ENCODE measurements around the gene MARK1. TPM values are rescaled to one million over a fixed set of nuclear protein-coding genes. Genes with fewer than 3 reads are reported as not detected.

The MARK1 gene
- total RNA-seq, 4 donors from 2014 or later = 1.3 to 2.7 (median 1.9) TPM

DNA sequence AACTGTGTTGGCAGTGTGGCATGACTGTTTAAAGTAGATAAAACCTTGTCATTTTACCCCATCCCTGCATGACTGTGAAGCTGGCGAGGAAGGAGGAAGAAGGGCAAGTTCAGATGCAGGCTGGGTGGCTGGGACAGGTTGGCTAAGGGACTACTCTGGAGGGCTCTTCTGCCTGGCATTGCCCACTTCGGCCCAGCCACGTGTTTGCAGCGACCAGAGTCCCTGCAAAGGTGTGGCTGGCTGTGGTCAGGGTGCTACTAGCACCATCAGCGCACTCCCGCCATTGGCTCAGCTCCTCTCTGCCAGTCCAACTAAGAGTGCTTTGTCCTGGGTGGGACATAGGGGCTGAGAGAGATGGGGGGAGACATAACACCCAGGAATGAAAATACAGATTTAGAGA, 169.4 kb downstream of the MARK1 start:
- in situ Hi-C loops (cut with MboI; ENCODE audit: low sequenced_read_pairs in 4 of 4) (no loop called here), intact Hi-C loops (cut with DNase I; ENCODE audit: low total_unique reads) (loop anchor here (10.0 kb wide), 1 partner anchor 423 kb away; the partner anchor contains the start of gene RAB3GAP2)
- Histone ChIP-seq H3K4me1 (no peaks in the 10 kb centered on the region), H3K4me3 (no peak overlapping the region), H3K36me3 (no peaks in the 10 kb centered on the region), H3K9me3 (no peaks in the 10 kb centered on the region), H3K27me3 (no peaks in the 10 kb centered on the region), H3K27ac (no peak overlapping the region)
- no peak for TF ChIP-seq POLR2A (IDR thresholded peaks at IDR 0.05)
- TF ChIP-seq, protein P1, sequence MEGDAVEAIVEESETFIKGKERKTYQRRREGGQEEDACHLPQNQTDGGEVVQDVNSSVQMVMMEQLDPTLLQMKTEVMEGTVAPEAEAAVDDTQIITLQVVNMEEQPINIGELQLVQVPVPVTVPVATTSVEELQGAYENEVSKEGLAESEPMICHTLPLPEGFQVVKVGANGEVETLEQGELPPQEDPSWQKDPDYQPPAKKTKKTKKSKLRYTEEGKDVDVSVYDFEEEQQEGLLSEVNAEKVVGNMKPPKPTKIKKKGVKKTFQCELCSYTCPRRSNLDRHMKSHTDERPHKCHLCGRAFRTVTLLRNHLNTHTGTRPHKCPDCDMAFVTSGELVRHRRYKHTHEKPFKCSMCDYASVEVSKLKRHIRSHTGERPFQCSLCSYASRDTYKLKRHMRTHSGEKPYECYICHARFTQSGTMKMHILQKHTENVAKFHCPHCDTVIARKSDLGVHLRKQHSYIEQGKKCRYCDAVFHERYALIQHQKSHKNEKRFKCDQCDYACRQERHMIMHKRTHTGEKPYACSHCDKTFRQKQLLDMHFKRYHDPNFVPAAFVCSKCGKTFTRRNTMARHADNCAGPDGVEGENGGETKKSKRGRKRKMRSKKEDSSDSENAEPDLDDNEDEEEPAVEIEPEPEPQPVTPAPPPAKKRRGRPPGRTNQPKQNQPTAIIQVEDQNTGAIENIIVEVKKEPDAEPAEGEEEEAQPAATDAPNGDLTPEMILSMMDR (IDR thresholded peaks at IDR 0.05 in 4 of 5, conservative IDR thresholded peaks at IDR 0.05 in 1 of 5) = no peak
- no peak for DNase-seq
- ATAC-seq = no peak

DNA sequence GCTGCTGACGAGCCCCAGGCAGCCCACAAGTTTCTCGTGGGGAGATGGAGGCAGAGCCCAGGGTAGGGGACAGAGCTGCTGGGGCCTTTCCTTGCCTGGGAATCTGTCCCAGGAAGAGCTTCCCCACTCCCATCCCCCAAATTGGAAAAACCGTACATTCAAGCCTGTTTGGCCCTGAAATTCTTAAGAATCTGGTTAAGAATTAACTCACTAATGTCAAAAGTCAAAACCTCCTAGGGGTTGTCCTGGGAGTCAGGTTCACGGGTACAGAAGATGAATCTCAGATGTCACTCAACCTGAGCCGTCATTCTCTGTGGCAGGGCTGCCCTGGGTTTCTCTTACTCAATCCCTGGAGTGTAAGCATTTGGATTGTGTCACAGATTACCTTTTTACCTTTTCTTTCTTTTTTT, 170.7 kb downstream of the MARK1 start:
- ATAC-seq = no peak
- H3K4me3 ChIP-seq = no peak overlapping the region
- DNase-seq = no peak
- no peaks in the 10 kb centered on the region for H3K36me3 ChIP-seq
- H3K9me3 ChIP-seq = no peaks in the 10 kb centered on the region
- intact Hi-C loops (cut with DNase I; ENCODE audit: low total_unique reads) (loop anchor here (10.0 kb wide), 1 partner anchor 424 kb away; the partner anchor contains the start of gene RAB3GAP2), in situ Hi-C loops (cut with MboI; ENCODE audit: low sequenced_read_pairs in 4 of 4) (no loop called here)
- peaks cover 0 to 4% of the 10 kb centered on the region in 2 donors for H3K4me1 ChIP-seq
- no peak overlapping the region for H3K27ac ChIP-seq
- TF ChIP-seq, protein P1 (IDR thresholded peaks at IDR 0.05 in 4 of 5, conservative IDR thresholded peaks at IDR 0.05 in 1 of 5) = no peak
- TF ChIP-seq POLR2A (IDR thresholded peaks at IDR 0.05) = no peak
- no peaks in the 10 kb centered on the region for H3K27me3 ChIP-seq

DNA sequence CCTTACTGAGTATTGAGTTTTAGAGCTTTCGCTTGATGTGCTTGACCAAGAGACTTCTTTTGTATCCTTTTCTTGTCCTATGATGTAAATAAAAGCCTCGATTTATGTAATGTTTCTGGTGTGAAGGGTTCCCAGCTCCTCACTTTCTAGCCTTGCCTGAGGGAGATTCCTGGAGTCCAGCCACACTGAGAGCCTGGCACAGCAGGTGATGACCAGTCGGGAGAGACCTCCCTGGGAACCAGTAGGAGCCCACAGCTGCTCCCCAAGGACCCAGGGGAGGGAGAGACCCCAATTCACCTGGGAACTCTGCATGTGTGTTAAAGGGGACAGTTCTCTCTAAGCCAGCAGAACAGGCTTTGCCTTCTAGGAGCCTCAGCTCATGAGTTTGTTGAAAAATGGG, 171.1 kb downstream of the MARK1 start:
- Histone ChIP-seq H3K9me3 (no peaks in the 10 kb centered on the region), H3K27ac (no peak overlapping the region), H3K27me3 (no peaks in the 10 kb centered on the region), H3K4me1 (peaks cover 0 to 4% of the 10 kb centered on the region in 2 donors), H3K4me3 (no peak overlapping the region), H3K36me3 (no peaks in the 10 kb centered on the region)
- in situ Hi-C loops (cut with MboI; ENCODE audit: low sequenced_read_pairs in 4 of 4) (no loop called here), intact Hi-C loops (cut with DNase I; ENCODE audit: low total_unique reads) (loop anchor here (10.0 kb wide), 1 partner anchor 424 kb away; the partner anchor contains the start of gene RAB3GAP2)
- ATAC-seq (no peak), DNase-seq (no peak)
- no peak for TF ChIP-seq POLR2A (IDR thresholded peaks at IDR 0.05)
- TF ChIP-seq, protein P1 (IDR thresholded peaks at IDR 0.05 in 4 of 5, conservative IDR thresholded peaks at IDR 0.05 in 1 of 5) = no peak

DNA sequence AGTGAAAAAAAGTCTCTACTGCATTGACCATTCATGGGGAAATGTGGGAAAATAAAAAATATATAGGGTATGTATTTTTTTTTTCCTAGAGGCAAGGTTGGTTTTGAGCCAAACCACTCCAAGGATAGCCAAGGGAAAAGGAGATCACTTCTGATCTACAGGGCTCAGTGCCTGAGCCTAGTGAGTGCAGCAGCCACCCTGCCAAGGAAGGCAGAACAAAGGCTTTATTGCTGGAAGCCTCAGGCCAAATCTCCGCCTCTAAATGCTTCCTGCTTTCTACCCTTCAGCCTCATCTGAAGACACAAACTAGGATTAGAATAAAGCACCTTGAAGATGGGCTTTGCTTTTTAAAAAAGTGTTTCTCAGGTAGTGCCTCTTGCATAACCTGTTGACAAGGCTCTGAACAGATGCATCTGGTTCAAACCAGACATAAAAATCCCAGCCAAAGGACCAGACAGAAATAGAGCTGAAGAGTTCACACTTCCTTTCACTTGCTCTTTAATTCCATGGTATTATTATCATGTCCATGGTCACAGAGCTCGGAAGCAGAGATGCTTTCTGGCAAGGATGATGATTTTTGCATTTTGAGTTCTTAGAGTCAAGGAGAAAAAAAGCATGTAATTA, 172.7 kb downstream of the MARK1 start:
- no peak for DNase-seq
- Histone ChIP-seq H3K36me3 (no peaks in the 10 kb centered on the region), H3K4me3 (no peak overlapping the region), H3K9me3 (no peaks in the 10 kb centered on the region), H3K27me3 (no peaks in the 10 kb centered on the region), H3K27ac (no peak overlapping the region), H3K4me1 (peaks cover 0 to 4% of the 10 kb centered on the region in 2 donors)
- ATAC-seq = peak in 1 of 2 donors; percentile 49
- in situ Hi-C loops (cut with MboI; ENCODE audit: low sequenced_read_pairs in 4 of 4) (no loop called here), intact Hi-C loops (cut with DNase I; ENCODE audit: low total_unique reads) (no loop called here)
- TF ChIP-seq, protein P1 (IDR thresholded peaks at IDR 0.05 in 4 of 5, conservative IDR thresholded peaks at IDR 0.05 in 1 of 5) = no peak
- no peak for TF ChIP-seq POLR2A (IDR thresholded peaks at IDR 0.05)
